Measurements from ENCODE around the gene AOPEP. TPM values are rescaled to one million over a fixed set of nuclear protein-coding genes. Genes with fewer than 3 reads are reported as not detected.

Gene AOPEP
- total RNA-seq, 1 experiment from 2014 or later: 15.0 TPM

DNA sequence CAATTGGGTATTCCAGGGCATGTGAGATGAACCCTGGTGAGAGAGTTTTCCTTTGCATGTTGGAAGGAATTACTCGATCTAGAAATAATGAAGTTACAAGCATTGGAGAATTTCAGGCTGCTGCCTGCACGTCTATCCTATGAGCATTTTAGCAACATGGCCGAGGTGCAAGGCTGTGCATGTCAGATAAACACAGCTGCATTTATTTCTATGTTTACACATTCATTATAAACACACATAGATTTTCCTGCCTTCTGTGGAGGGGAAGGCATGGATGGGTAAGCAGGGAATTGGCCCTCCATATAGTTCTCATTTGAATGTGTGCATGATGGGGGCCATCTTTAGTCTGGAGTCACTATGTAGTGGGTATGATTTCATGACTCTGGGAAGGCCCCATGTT is 42.3 kb downstream of the AOPEP start:
- Histone ChIP-seq H3K4me1 (ENCODE audit: insufficient read depth, low read length) (no peaks in the 10 kb centered on the region), H3K79me2 (ENCODE audit: insufficient read depth, low read length) (no peaks in the 10 kb centered on the region; the same call in 1 of the 2 replicates), H3K27ac (ENCODE audit: insufficient read length, low read depth, low read length) (no peak overlapping the region), H3K18ac (ENCODE audit: insufficient read length, low read depth, low read length) (no peak overlapping the region), H2AFZ (ENCODE audit: low read length) (no peak overlapping the region), H3K9ac (ENCODE audit: extremely low read depth, insufficient read length, low read length) (no peak overlapping the region), H3K9me3 (ENCODE audit: control insufficient read depth, low read depth, low read length) (no peaks in the 10 kb centered on the region), H2BK120ac (ENCODE audit: low read depth, low read length, poor library complexity, severe bottlenecking) (no peak overlapping the region), H3T11ph (ENCODE audit: low read length) (no peak overlapping the region), H2BK15ac (ENCODE audit: low read depth, low read length) (no peak overlapping the region), H2BK5ac (ENCODE audit: insufficient read length, low read length) (no peak overlapping the region), H4K91ac (ENCODE audit: insufficient read length, low read depth, low read length) (no peak overlapping the region), H3K27me3 (ENCODE audit: insufficient read depth, low read length) (no peaks in the 10 kb centered on the region), H4K5ac (ENCODE audit: insufficient read length, low read depth, low read length) (no peak overlapping the region), H3K56ac (ENCODE audit: insufficient read length, low read depth, low read length) (no peak overlapping the region), H2BK20ac (ENCODE audit: low read depth, low read length, poor library complexity, severe bottlenecking) (no peak overlapping the region), H3K79me1 (ENCODE audit: insufficient read depth, low read depth, low read length, poor library complexity, severe bottlenecking) (no peaks in the 10 kb centered on the region), H3K23me2 (ENCODE audit: insufficient read length, low read depth, low read length, poor library complexity, severe bottlenecking) (no peaks in the 10 kb centered on the region), H3K14ac (ENCODE audit: insufficient read depth, low read length) (no peak overlapping the region), H3K23ac (ENCODE audit: insufficient read length, low read depth, low read length) (no peak overlapping the region), H3K4me2 (ENCODE audit: insufficient read depth, insufficient read length, low read length) (no peak overlapping the region), H4K8ac (replicated peaks; ENCODE audit: insufficient read length, low read depth, low read length) (no peak overlapping the region), H4K20me1 (ENCODE audit: control insufficient read depth, insufficient read depth, insufficient read length) (no peaks in the 10 kb centered on the region), H3K4ac (ENCODE audit: low read depth, low read length) (no peak overlapping the region), H2BK12ac (ENCODE audit: insufficient read length, low read depth, low read length) (no peak overlapping the region), H2AK5ac (ENCODE audit: insufficient read length, low read length) (no peak overlapping the region)
- no peak overlapping the region for H3K27ac Mint-ChIP-seq
- WGBS (ENCODE audit: extremely low coverage, insufficient read length, low lambda C conversion rate): no CpG with 5 or more reads among the region's 3 CpGs
- no peaks in the 10 kb centered on the region; a peak in 3 of 7 replicates for H3K36me3 Mint-ChIP-seq (ENCODE audit: insufficient read depth in 1 of 3, low read depth in 3 of 3)
- TF ChIP-seq, protein P1, sequence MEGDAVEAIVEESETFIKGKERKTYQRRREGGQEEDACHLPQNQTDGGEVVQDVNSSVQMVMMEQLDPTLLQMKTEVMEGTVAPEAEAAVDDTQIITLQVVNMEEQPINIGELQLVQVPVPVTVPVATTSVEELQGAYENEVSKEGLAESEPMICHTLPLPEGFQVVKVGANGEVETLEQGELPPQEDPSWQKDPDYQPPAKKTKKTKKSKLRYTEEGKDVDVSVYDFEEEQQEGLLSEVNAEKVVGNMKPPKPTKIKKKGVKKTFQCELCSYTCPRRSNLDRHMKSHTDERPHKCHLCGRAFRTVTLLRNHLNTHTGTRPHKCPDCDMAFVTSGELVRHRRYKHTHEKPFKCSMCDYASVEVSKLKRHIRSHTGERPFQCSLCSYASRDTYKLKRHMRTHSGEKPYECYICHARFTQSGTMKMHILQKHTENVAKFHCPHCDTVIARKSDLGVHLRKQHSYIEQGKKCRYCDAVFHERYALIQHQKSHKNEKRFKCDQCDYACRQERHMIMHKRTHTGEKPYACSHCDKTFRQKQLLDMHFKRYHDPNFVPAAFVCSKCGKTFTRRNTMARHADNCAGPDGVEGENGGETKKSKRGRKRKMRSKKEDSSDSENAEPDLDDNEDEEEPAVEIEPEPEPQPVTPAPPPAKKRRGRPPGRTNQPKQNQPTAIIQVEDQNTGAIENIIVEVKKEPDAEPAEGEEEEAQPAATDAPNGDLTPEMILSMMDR (conservative IDR thresholded peaks at IDR 0.05): no peak
- DNase-seq: no peak
- H3K9me3 Mint-ChIP-seq: no peaks in the 10 kb centered on the region
- peaks cover 17 to 27% of the 10 kb centered on the region in 2 experiments for H3K4me1 Mint-ChIP-seq
- no peak overlapping the region for H3K4me3 Mint-ChIP-seq
- no peaks in the 10 kb centered on the region for H3K27me3 Mint-ChIP-seq (ENCODE audit: low read depth)
